ENCODE data around the gene CLDN19. TPM values are rescaled to one million over a fixed set of nuclear protein-coding genes. Genes with fewer than 3 reads are reported as not detected.
"Not testable (repeated sequence)": the region's sequence is repeated elsewhere in the genome, so short reads cannot be mapped to it uniquely, and the experiment has no call there.

Gene CLDN19
- polyA plus RNA-seq, 4 donors: 88.5 to 111 (median 102) TPM

DNA sequence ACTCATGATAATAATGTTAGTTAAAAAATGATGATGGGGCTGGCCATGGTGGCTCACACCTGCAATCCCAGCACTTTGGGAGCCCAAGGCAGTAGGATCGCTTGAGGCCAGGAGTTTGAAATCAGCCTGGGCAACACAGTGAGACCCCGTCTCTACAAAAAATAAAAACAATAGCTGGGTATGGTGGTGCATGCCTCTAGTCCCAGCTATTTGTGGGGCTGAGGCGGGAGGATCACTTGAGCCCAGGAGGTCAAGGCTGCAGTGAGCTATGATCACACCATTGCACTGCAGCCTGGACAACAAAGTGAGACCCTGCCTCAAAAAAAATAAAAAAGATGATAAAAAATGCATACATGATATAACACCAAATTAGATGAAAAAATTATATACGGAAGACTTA, 21.5 kb upstream of the CLDN19 start:
- DNase-seq (ENCODE audit: low read depth in 4 of 4, low spot score in 3 of 4): no peak

DNA sequence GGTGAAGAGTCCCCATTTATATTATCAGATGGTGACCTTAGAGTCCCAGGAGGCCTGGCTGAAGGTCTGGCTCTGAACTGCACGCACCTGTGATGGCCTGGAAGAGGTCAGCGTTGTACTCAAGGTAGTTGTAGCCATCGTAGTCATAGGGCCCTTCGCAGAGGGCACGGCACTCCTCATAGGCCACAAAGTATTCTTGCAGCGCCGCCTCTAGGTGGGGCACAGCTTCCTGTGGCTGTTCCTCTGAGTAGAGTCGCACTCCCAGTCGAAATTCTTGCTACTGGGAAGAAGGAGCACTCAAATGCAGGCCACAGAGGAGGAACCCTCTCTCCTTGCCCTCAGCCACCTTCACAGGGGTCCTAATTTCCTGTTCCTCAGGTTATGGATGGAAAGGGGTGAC, 19.1 kb upstream of the CLDN19 start:
- DNase-seq (ENCODE audit: low read depth in 4 of 4, low spot score in 3 of 4): no peak

DNA sequence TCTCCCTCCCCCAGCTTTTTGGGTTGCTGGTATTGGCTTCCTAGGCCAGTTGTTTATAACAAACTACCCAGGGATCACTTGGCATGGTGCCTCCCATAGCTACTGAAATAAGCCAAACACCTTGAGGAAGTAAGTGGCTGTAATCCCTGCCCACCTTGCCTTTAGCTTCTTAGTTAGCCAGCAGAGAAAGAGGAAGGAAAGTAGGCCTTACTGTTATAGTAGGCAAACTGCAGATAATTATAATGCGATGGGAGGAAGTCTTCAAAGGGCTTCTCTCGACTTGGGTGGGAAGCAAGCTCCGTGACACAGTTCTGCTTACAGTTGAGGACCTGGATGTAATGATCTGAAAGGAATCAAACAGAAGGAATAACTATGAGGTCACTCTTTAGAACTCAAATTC, 18.6 kb upstream of the CLDN19 start:
- DNase-seq (ENCODE audit: low read depth in 4 of 4, low spot score in 3 of 4): no peak

DNA sequence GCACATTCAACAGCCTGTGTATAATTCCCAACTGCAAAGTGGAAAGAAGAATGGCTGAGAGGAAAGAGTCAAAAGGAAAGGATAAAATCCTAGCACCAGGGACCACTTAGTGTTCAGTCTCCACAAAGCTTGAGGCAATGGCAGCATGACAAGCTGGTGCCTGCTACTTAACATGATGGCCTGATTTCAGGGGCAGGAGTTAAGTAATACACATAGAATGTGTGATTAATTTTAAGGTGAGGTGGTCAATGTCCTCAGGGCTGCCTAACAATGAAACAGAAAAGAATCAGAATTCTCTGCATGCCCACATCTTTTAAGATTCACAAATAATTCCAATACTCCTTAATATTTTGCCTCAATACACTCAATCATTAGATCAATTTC, 17.8 kb upstream of the CLDN19 start:
- no peak for DNase-seq (ENCODE audit: low read depth in 4 of 4, low spot score in 3 of 4)

DNA sequence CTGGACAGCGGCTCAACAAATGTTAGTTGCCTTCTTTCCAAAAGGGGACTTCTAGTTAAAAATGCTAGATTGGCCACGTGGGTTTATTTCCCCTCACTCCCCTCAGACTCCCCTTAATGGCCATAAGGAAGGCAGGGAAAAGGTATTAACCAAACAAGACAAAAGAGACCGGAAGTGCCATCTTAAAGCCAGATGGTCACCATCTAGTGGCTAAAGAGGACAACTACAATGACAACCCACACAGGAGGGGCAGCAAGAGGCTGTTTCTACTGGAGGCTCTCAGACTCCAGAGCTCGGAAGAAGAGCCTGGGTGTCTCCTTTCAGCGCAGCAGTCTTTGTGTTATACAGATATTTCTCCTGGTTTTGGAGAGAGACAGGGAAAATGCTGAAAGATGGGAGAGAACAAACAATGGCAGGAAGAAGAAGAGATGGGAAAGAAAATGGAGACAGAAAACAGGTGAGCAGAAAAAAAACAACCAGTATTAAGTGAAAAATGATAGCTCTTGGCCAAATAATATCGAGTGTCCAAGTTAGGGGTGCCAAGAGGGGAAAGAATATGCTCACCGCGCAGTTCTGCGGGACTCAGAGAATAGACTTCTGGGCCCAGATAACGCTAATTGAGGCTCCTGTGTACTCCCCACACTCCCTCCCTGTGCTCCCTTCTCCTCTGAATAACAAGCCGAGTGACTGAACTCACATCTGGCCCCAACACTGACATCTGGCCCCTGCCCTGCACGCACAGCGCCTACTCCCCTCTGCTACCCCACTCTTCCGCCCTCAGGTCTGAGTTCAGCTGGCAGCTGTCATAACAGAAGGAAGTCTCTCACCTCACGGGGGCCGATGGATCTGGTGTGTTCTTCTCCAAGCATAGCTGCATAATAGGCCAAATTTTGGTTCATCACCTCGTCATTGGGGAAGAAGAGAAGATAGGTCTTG, 17.2 kb upstream of the CLDN19 start:
- DNase-seq (ENCODE audit: low read depth in 4 of 4, low spot score in 3 of 4): peak in 1 of 4 donors; percentile 23

DNA sequence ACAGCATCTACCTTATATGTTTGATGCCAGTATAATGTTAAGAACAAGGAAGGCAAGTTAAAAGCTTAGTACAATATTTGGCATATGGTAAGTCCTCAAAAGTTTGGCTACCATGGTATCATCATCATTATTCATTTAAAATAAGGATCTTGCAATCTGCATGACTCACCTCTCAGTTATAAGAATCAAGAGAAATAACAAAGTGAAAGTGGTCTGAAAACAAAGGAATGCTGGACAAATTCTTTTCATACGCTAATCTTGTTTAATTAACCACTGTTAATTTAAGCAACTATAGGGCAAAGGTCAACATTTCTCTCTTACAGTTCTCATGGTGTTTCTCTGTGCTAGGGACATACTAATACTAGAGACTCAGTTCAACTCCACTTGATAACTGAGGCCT, 13.0 kb upstream of the CLDN19 start:
- no peak for DNase-seq (ENCODE audit: low read depth in 4 of 4, low spot score in 3 of 4)

DNA sequence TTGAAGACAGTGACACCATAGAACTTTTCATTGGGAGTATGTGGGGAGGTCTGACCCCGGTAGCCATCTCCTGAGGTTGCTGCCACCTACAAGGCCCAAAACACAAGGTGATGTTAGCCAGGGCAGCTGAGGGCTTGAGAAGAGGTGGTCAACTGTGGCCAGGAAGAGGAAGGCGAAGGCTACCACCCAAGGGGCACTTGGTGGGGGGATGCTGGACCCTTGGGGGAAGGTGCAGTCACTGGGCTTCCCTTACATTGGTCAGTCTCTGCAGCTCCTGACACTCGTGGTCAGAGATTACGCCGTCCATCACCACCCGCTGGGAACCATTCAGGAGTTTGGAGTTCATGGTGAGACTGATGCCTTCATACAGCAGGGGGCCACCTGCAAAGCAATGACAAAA, 12.2 kb upstream of the CLDN19 start:
- DNase-seq (ENCODE audit: low read depth in 4 of 4, low spot score in 3 of 4): no peak

DNA sequence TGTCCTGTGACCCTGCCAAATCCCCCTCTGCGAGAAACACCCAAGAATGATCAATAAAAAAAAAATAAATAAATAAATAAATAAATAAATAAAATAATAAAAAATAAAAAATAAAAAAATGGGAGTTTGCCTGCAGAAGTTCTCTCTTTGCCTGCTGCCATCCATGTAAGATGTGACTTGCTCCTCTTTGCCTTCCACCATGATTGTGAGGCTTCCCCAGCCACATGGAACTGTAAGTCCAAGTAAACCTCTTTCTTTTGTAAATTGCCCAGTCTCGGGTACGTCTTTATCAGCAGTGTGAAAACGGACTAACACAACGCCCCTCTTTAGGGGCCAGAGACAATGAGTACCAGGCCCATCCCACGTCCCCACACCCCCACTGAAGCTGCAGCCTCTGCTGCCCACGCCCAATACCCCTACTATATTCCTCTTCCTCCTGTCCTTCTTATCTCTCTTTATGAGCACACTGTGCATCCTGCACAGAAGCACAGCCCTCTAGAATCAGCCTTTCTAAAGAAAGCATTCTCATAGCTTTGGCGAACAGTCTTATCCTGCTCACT, 11.6 kb upstream of the CLDN19 start:
- not testable (repeated sequence) for DNase-seq (ENCODE audit: low read depth in 4 of 4, low spot score in 3 of 4)

DNA sequence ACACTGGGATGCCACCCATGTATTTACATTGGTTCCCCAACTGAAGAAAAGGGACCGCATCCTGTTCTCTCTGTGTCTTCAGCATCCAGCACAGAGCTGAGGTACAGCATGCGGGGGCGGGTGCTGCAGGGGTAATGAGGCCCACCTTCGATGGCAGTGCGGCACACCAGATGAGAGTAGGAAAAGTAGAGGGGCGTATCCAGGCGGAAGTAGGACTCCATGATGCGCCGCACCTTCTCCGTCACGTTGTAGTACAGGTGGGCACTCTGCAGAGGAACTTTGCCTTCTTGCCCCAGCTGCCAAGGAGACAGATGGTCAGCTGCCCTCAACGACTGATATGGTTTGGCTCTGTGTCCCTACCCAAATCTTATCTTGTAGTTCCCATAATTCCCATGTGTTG, 10.0 kb upstream of the CLDN19 start:
- no peak for DNase-seq (ENCODE audit: low read depth in 4 of 4, low spot score in 3 of 4)

DNA sequence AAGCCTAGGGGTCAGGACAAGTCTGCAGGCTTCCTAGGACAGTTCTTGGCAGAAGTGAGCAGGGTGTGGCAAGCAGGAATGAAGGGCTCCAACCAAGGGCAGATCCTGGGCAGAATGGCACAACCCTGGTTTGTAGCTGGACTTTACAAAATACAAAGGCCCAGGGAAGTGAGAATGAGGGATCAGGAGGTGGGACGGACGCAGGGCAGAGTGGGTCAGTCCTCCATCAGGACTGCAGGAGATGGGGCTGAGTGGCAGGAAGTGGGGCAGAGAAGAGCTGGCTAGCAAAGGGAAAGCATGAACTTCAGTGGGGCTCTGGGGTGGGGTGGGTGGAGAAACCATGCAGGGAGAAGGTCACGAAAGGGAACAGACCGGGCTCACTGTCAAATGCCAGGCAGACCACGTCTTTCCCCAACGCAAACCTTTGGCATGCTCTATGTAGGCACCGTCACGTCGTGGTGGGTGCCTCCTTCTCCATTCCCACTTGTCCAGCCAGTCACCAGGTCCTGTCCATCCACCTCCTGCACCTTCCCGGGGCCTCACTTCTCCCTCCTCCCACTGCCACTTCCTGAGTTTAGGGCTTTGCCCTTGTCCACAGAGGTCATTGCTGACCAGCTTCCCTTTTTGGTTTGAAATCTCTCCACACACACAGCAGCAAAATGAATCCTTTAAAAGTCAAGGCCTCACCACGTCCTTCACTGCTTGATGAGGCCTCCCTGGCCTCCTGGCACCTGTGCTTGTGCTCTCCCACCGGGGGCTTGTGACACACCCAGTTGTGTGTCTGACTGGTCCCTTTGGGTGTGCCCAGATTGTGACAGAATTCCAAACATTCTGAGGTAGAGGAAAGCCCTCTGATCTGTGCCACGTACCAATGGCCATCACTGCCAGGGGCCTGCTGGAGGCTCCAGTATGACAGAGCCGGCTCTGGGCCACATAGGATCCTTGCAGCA, 8.7 kb upstream of the CLDN19 start:
- no peak for DNase-seq (ENCODE audit: low read depth in 4 of 4, low spot score in 3 of 4)

DNA sequence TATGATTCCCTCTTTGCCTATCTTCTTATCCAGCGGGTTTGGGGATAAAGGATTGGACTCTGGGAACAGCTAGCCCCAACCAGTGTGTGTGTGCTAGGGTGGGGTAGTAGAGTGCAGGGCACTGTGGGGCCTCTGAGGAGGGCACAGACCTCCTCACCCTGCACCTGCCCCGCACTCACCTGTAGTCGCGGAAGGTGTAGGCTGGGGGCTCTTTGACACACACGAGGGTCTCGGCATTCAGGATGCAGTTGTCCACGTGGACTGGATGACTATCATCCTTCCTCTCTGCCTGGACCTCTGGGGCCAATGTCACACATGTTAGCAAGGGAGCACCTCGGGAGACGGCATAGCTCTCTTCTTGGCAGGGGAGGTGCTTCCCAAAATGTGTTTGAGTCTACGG, 8.0 kb upstream of the CLDN19 start:
- no peak for DNase-seq (ENCODE audit: low read depth in 4 of 4, low spot score in 3 of 4)

DNA sequence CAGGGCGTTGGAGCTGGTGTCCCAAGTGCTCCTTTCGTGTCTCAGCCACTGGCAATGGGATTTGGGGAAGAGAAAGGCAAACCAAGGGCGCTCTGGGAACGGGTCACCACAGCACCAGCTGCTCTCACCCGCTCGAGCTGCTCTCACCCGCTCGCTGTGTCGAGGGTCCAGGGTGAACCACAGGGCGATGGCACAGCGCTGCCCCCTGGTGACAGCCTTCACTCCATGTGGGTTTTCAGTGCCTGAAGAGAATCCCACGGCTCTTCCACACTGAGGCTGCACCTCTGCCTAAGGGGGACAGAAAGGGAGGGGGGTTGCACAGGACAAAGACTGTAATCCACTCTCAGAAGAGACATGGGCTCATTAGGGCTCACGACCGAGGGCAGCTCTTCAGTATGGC, 7.1 kb upstream of the CLDN19 start:
- no peak for DNase-seq (ENCODE audit: low read depth in 4 of 4, low spot score in 3 of 4)

DNA sequence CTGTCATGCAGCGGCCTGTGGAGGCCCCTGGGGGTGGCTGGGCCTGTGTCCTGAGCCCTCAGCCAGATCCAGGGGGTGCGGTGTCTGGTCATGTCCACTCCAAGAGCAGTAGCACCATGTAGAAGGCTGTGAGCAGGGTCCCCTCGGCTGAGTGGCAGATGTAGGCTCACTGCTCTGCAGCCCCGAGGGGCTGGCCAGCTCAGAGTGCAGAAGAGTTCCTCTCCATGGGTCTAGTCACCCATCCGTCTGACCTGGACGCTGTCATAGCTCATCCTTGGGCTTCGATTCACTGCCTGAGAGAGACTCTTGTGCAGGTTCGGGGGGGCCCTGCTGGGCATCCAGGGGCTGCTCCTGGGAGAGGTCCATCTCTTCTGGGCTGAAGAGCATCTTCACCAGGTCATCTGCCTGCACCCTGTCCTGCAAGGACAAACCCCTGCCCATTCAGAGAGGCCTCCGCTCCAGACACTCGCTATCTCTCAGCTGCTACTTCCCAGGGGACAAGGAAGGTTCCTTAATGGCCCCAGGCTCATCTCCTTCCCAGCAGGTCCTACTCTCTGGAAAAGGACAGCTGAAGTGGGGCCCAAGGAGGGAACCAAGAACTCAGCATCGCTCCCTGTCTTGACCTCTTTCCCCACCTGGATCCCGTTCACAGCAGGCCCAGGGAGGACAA, 6.5 kb upstream of the CLDN19 start:
- no peak for DNase-seq (ENCODE audit: low read depth in 4 of 4, low spot score in 3 of 4)

DNA sequence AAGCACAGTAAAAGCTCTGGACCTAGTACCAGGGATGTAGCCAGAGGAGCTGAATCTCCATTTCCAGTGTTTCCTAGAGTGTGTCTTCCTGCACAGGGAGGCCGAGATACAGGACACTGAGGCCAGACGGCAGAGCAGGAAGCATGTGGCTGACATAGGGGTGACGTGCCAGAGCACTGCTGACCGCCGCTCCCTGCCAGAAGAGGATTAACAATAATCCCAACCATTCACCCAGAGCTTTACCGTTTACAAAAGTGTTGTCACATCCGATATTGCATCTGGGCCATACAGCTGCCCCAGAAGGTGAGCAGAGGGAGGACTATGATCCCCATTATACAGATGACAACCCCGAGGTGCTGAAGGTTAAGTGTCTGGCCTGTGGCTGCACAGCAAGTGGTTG, 5.8 kb upstream of the CLDN19 start:
- no peak for DNase-seq (ENCODE audit: low read depth in 4 of 4, low spot score in 3 of 4)

DNA sequence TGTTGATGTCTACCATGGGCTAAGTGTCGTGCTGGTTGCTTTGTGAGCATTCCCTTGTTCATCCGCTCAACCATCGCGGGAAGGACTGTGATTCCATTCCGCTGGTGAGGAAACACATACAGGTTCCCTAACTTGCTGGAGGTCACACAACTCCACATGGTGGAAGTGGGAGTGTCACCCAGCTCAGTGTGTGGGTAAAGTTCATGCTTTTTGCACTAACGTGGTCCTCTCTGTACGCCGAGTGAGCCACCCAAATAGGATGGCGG, 4.0 kb upstream of the CLDN19 start:
- no peak for DNase-seq (ENCODE audit: low read depth in 4 of 4, low spot score in 3 of 4)

DNA sequence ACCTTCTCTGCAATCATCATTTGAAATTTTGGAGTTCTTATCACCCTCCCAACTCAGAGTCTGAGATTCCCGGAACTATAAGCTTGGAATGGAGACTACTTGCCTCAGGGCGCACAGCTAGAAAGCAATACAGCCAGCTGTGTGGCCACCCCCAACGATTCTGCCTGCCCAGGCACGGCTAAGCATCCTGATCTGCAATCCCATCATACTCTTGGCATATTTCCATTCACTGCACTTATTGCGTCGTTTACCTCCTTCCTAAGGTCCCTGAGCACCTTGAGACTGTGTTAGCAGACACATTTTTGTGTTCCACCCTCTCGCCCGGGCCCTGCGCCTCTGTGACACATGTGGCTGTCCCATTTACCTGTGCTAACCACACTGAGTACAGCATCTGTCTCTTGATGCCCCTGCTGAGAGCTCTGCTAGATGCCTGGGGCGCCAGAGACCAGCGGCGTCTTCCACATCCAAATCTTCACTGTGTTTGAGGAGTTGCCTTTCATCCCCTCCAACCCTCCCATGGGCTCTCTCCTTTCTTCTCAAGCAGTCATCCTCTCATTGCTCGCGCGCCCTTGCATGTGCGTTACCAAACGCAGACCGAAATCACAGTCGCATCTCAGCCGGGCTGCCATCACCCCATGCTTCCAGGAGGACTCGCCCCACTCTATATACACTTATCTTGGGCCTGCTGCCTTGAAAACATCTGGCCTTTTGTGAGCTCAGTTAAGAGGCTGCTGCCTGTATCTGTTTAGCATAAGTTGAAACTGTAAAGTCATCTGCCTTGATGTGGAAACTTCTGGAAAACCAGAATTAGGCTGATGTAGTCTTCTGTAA, 3.5 kb upstream of the CLDN19 start:
- DNase-seq (ENCODE audit: low read depth in 4 of 4, low spot score in 3 of 4): no peak

DNA sequence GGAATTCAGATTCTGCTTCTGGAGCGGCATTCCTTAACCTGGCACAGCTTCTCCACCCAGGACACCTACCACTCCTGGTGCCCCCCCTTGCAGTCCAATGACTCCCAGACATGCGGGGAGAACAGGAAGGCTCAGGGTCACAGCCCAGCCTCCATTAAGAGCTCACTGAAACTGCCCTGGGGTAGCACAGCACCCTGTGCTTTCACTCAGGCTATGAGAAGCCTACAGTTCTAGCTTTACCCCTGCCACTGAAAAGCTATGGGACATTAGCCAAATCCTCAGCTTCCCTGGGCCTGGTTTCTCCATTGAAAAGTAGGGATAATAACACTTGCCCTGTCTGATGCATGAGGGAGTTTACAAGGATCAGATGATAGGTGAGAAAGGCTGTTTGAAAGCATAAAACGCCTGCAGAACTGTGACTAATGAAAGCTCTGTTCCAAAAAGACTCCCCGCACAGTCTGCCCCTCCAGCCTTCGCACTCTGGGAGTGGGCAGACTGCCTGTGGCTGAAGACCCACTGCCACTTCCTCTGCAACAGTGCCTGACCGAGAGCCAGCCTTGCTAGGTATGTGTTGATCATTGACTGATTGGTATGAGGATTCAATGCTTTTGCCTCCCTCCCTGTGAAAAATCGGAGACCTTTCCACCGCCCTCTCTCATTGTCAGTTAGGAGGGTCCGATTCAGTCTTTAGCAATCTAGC, 2.7 kb upstream of the CLDN19 start:
- no peak for DNase-seq (ENCODE audit: low read depth in 4 of 4, low spot score in 3 of 4)

DNA sequence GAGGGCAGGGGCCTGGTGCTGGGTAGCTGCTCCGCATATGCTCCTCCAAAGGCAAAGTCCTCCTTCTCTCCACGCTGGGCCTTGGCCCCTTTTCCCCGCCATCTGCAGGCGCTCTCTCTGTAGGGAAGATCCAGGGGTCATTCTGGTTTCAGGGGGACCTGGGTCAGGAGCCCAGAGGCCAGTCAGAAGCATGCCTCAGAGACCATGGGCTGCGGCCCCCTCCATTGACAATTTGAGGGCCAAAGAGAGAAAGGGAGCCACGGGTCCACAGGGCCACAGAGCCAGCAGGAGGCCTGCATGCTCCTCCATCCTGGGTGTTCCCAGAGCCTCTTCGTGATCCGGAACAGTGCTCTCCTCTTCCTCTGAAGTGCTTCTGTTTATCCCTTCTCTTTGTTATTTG, 2.1 kb upstream of the CLDN19 start:
- no peak for DNase-seq (ENCODE audit: low read depth in 4 of 4, low spot score in 3 of 4)

DNA sequence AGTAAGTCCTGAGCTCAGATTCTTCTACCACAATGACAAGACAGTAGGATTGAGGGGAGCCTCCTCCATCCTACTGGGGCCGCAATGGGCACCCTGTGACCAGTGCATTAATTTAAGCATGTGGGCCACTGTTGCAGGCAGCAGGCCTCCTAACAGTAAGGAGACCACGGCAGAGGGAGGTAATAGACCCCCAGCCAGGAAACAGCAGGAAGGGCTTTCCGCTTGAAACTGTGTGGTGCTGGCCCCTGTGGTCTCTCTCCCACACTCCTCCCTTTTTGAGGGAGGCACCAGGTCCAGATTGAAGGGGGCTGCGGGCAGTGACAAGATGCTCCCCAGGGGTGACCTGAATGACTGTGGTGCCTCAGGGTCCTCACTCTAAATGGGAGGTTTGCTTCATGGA, 1.7 kb upstream of the CLDN19 start:
- DNase-seq (ENCODE audit: low read depth in 4 of 4, low spot score in 3 of 4): no peak

All from right renal pelvis (tissue), 4 donors.